ENCODE results near the gene PDE1A. TPM values are rescaled to one million over a fixed set of nuclear protein-coding genes. Genes with fewer than 3 reads are reported as not detected.

PDE1A gene
- total and polyA plus RNA-seq, 2 of the 4 experiments (the other 2 are of a cell fraction) = 0.24 to 0.90 TPM

DNA sequence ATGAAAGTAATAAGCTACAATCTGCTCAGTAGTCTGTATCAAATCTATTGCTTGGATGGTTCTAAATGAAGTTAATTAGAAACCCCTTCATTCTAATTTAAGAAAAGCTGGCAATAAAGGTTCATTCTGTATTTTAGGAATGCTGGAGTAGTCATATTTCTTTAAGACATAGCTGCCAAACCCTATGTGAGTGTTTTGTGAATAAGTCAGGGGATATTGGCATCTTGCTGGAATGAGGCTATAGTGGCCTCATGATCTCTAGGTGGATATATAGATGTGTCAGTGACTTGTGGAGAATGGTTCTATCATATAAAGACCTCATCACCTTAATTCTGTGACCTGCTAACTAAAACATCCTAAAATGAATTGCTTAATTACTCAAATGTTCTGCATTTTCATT, 196.3 kb downstream of the PDE1A start:
- in situ Hi-C loops (cut with MboI; ENCODE audit: low sequenced_read_pairs) = no loop called here
- Histone ChIP-seq H2BK15ac (ENCODE audit: low read depth, low read length) (no peak overlapping the region), H3K56ac (ENCODE audit: extremely low read depth, insufficient read depth, low read length) (no peak overlapping the region), H3K4ac (ENCODE audit: low read depth, low read length) (no peak overlapping the region), H3K23ac (ENCODE audit: low read depth, low read length) (no peak overlapping the region), H4K91ac (ENCODE audit: insufficient read depth, low read depth, low read length) (no peak overlapping the region), H3K4me1 (ENCODE audit: control insufficient read depth, insufficient read depth, low read length) (peaks cover 2% of the 10 kb centered on the region; the same call in 1 of the 2 replicates), H2BK120ac (ENCODE audit: low read depth, low read length) (no peak overlapping the region), H3K9me3 (ENCODE audit: control insufficient read depth, insufficient read depth, low read length) (no peaks in the 10 kb centered on the region), H3K79me1 (ENCODE audit: low read depth in 1 of 2, low read length in 2 of 2) (no peaks in the 10 kb centered on the region), H3K36me3 (ENCODE audit: control insufficient read depth, insufficient read depth, low read length) (no peaks in the 10 kb centered on the region), H3K9me1 (ENCODE audit: insufficient read depth, low read length) (no peaks in the 10 kb centered on the region), H4K8ac (ENCODE audit: low read depth in 2 of 2, low read length in 2 of 2) (no peak overlapping the region; a peak in 1 of 4 replicates), H2AK9ac (replicated peaks; ENCODE audit: low read depth, low read length, poor library complexity) (no peak overlapping the region), H2BK5ac (ENCODE audit: low read depth, low read length, poor library complexity, severe bottlenecking) (no peak overlapping the region), H2AFZ (replicated peaks; ENCODE audit: low read length, poor library complexity) (no peak overlapping the region), H3K27ac (ENCODE audit: insufficient read depth, low read length) (no peak overlapping the region), H3K9ac (ENCODE audit: low read depth, low read length) (no peak overlapping the region), H2AK5ac (ENCODE audit: low read depth, low read length) (no peak overlapping the region), H4K5ac (ENCODE audit: low read depth, low read length) (no peak overlapping the region), H3K18ac (ENCODE audit: low read depth, low read length) (no peak overlapping the region), H3K14ac (replicated peaks; ENCODE audit: low read depth, low read length) (no peak overlapping the region), H4K20me1 (ENCODE audit: insufficient read depth, low read length) (no peaks in the 10 kb centered on the region), H3K4me2 (ENCODE audit: low read depth, low read length) (no peak overlapping the region), H3K27me3 (ENCODE audit: control insufficient read depth, insufficient read depth, low read length) (no peaks in the 10 kb centered on the region), H3K4me3 (ENCODE audit: insufficient read depth, low read depth, low read length) (no peak overlapping the region), H2BK20ac (ENCODE audit: low read depth, low read length) (no peak overlapping the region)
- BruUV-seq (replicated peaks) = no TSS peak
- intact Hi-C loops (cut with micrococcal nuclease) = no loop called here
- dilution Hi-C loops (cut with HindIII; ENCODE audit: low sequenced_read_pairs, unreplicated experiment) = no loop called here
- ChIA-PET POLR2A (ENCODE audit: unreplicated experiment) (no interaction called here), CTCF (no interaction called here)
- ATAC-seq (ENCODE audit: low read depth) (no peak), DNase-seq (peak; percentile 7)
- TF ChIP-seq, protein P1, sequence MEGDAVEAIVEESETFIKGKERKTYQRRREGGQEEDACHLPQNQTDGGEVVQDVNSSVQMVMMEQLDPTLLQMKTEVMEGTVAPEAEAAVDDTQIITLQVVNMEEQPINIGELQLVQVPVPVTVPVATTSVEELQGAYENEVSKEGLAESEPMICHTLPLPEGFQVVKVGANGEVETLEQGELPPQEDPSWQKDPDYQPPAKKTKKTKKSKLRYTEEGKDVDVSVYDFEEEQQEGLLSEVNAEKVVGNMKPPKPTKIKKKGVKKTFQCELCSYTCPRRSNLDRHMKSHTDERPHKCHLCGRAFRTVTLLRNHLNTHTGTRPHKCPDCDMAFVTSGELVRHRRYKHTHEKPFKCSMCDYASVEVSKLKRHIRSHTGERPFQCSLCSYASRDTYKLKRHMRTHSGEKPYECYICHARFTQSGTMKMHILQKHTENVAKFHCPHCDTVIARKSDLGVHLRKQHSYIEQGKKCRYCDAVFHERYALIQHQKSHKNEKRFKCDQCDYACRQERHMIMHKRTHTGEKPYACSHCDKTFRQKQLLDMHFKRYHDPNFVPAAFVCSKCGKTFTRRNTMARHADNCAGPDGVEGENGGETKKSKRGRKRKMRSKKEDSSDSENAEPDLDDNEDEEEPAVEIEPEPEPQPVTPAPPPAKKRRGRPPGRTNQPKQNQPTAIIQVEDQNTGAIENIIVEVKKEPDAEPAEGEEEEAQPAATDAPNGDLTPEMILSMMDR (conservative IDR thresholded peaks at IDR 0.05; ENCODE audit: low read depth, low read length) = no peak
- TF ChIP-seq CHD1 (IDR thresholded peaks at IDR 0.05; ENCODE audit: low read depth, low read length) = no peak
- no peak for TF ChIP-seq RCOR1 (IDR thresholded peaks at IDR 0.05; ENCODE audit: insufficient replicate concordance, low read length)
- TF ChIP-seq MAFK (IDR thresholded peaks at IDR 0.05; ENCODE audit: low read depth, low read length) = no peak
- TF ChIP-seq MAZ (IDR thresholded peaks at IDR 0.05; ENCODE audit: borderline replicate concordance, low read depth, low read length) = no peak
- TF ChIP-seq BHLHE40 (IDR thresholded peaks at IDR 0.05; ENCODE audit: low read depth, low read length) = no peak
- TF ChIP-seq, protein P2, sequence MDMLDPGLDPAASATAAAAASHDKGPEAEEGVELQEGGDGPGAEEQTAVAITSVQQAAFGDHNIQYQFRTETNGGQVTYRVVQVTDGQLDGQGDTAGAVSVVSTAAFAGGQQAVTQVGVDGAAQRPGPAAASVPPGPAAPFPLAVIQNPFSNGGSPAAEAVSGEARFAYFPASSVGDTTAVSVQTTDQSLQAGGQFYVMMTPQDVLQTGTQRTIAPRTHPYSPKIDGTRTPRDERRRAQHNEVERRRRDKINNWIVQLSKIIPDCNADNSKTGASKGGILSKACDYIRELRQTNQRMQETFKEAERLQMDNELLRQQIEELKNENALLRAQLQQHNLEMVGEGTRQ (IDR thresholded peaks at IDR 0.05; ENCODE audit: low read depth, low read length) = no peak
- no peak for TF ChIP-seq POLR2A (IDR thresholded peaks at IDR 0.05; ENCODE audit: low read depth, low read length)
- no peak for TF ChIP-seq RAD21 (IDR thresholded peaks at IDR 0.05; ENCODE audit: low read length)
- no peak for TF ChIP-seq SMC3 (IDR thresholded peaks at IDR 0.05; ENCODE audit: low read depth, low read length)
- TF ChIP-seq CEBPB (IDR thresholded peaks at IDR 0.05; ENCODE audit: low read depth, low read length) = no peak
- TF ChIP-seq, protein P3, sequence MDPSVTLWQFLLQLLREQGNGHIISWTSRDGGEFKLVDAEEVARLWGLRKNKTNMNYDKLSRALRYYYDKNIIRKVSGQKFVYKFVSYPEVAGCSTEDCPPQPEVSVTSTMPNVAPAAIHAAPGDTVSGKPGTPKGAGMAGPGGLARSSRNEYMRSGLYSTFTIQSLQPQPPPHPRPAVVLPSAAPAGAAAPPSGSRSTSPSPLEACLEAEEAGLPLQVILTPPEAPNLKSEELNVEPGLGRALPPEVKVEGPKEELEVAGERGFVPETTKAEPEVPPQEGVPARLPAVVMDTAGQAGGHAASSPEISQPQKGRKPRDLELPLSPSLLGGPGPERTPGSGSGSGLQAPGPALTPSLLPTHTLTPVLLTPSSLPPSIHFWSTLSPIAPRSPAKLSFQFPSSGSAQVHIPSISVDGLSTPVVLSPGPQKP (IDR thresholded peaks at IDR 0.05; ENCODE audit: borderline replicate concordance, low read depth, low read length) = no peak
- TF ChIP-seq RFX5 (IDR thresholded peaks at IDR 0.05; ENCODE audit: low read depth, low read length) = no peak
- TF ChIP-seq NFE2L2 (IDR thresholded peaks at IDR 0.05; ENCODE audit: low read depth, low read length) = no peak
- no peak for TF ChIP-seq FOS (IDR thresholded peaks at IDR 0.05; ENCODE audit: low read depth, low read length)
- no peak for TF ChIP-seq MXI1 (IDR thresholded peaks at IDR 0.05; ENCODE audit: borderline replicate concordance, low read depth, low read length)
